Liver (tissue), 3 donors: ENCODE results near the gene ACSS1.

Experiments
- CTCF ChIP-seq: fragments of 150-350 bp; IDR thresholded peaks from 2 replicates; pipeline ENCODE4 v1.5.1; 2017; ENCODE audit warnings: improper control_type of control experiment, low read depth, low read length; ENCODE audit not compliant: missing input control
- FOXA1 ChIP-seq: IDR thresholded peaks from 2 replicates; pipeline ENCODE4 v1.6.1; 2016; ENCODE audit warnings: antibody characterized with exemption
- GABPA ChIP-seq, 2 donors: IDR thresholded peaks in 1 of 2; conservative IDR thresholded peaks in 1 of 2; 2 replicates each; pipeline ENCODE4 v1.6.1; 2016; ENCODE audit warnings: antibody characterized with exemption in 2 of 2, mild to moderate bottlenecking in 1 of 2, moderate library complexity in 1 of 2
- HNF4G ChIP-seq: IDR thresholded peaks from 2 replicates; pipeline ENCODE4 v1.6.1; 2016; ENCODE audit warnings: antibody characterized with exemption
- MAX ChIP-seq: IDR thresholded peaks from 2 replicates; pipeline ENCODE4 v1.6.1; 2016; ENCODE audit warnings: antibody characterized with exemption
- RAD21 ChIP-seq, 2 donors: IDR thresholded peaks; 2 replicates each; pipeline ENCODE4 v1.6.1; 2016; ENCODE audit warnings: antibody characterized with exemption in 2 of 2, mild to moderate bottlenecking in 2 of 2
- REST ChIP-seq: IDR thresholded peaks from 2 replicates; pipeline ENCODE4 v1.6.1; 2016; ENCODE audit warnings: antibody characterized with exemption, mild to moderate bottlenecking
- RXRA ChIP-seq, 2 donors: IDR thresholded peaks; 2 replicates each; pipeline ENCODE4 v1.6.1; 2017 to 2018; ENCODE audit warnings: antibody characterized with exemption in 2 of 2, mild to moderate bottlenecking in 1 of 2
- SP1 ChIP-seq: IDR thresholded peaks from 2 replicates; pipeline ENCODE4 v1.6.1; 2018; ENCODE audit warnings: antibody characterized with exemption, mild to moderate bottlenecking
- YY1 ChIP-seq: IDR thresholded peaks from 2 replicates; pipeline ENCODE4 v1.6.1; 2016; ENCODE audit warnings: antibody characterized with exemption, mild to moderate bottlenecking
- donor health status: healthy.
- donor health status: healthy.

- TF ChIP-seq CTCF: no peak
- no peak for TF ChIP-seq RAD21 (IDR thresholded peaks at IDR 0.05)
- no peak for TF ChIP-seq RXRA (IDR thresholded peaks at IDR 0.05)
- TF ChIP-seq REST: no peak
- no peak for TF ChIP-seq FOXA1
- TF ChIP-seq GABPA (IDR thresholded peaks at IDR 0.05 in 1 of 2, conservative IDR thresholded peaks at IDR 0.05 in 1 of 2): no peak
- no peak for TF ChIP-seq MAX
- no peak for TF ChIP-seq HNF4G
- TF ChIP-seq SP1: no peak
- no peak for TF ChIP-seq YY1
Measured at GRCh38 chr20:24977336-24977735, 80.6 kb downstream of the ACSS1 start.
